IPS-15b (cell line): ENCODE measurements around the gene SLC10A1.

ENCODE experiments used
- H3K27me3 ChIP-seq: one replicate; pipeline ENCODE4 v1.6.1; 2013; ENCODE audit warnings: low read length; ENCODE audit not compliant: control insufficient read depth, insufficient read depth
- H3K36me3 ChIP-seq: one replicate; pipeline ENCODE4 v1.6.1; 2013; ENCODE audit warnings: low read length; ENCODE audit not compliant: control insufficient read depth, insufficient read depth
- H3K4me1 ChIP-seq: one replicate; pipeline ENCODE4 v1.6.1; 2013; ENCODE audit warnings: mild to moderate bottlenecking, low read length; ENCODE audit not compliant: control insufficient read depth, insufficient read depth
- H3K4me3 ChIP-seq: one replicate; pipeline ENCODE4 v1.5.1; 2013; ENCODE audit warnings: low read depth, low read length
- H3K9ac ChIP-seq: one replicate; pipeline ENCODE4 v1.6.1; 2013; ENCODE audit warnings: low read depth, mild to moderate bottlenecking, low read length
- H3K9me3 ChIP-seq: one replicate; pipeline ENCODE4 v1.6.1; 2013; ENCODE audit warnings: mild to moderate bottlenecking, low read length; ENCODE audit not compliant: control insufficient read depth, insufficient read depth

Gene SLC10A1

DNA sequence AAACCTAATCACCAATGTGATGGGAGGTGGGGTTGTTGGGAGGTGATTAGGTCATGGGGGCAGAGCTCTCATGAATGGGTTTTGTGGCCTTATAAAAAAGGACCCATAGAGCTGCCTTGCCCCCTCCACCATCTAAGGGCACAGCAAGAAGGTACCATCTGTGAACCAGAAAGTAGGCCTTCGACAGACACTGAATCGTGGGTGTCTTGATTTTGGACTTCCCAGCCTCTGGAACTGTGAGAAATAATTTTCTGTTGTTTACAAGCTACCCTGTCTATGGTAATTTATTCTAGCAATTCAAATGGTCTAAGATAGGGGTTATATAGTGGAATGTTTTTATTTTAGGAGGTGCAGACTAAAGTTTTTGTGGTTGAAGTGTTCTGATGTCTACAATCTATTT lies 7.9 kb upstream of the SLC10A1 start:
- H3K4me1 ChIP-seq = no peaks in the 10 kb centered on the region

DNA sequence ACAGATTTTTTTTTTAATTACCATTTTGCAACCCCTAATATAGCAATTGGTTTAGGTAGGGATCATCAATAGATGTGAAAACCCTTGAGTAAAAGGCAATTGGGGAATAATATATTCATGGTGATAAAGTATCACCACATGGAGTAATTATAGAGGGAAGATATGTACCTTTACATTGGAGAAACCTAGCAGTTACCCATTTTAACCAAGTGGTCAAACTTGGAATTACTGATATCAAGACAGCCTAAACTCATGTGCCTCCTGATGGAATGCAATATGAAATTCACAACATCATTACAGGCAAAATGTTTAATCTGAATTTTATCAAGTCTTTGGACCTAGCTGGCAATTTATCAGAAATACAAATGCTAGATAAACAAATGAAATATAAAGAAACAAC lies 6.7 kb upstream of the SLC10A1 start:
- no peaks in the 10 kb centered on the region for H3K27me3 ChIP-seq
- H3K4me3 ChIP-seq = no peak overlapping the region
- H3K4me1 ChIP-seq = peaks cover 3% of the 10 kb centered on the region
- H3K36me3 ChIP-seq = no peaks in the 10 kb centered on the region
- H3K9me3 ChIP-seq = no peaks in the 10 kb centered on the region
- no peak overlapping the region for H3K9ac ChIP-seq

More for the DNA sequence above, 7.9 kb upstream of the SLC10A1 start:
- H3K27me3 ChIP-seq = no peaks in the 10 kb centered on the region
- H3K9ac ChIP-seq = no peak overlapping the region
- no peaks in the 10 kb centered on the region for H3K36me3 ChIP-seq
- no peak overlapping the region for H3K4me3 ChIP-seq
- no peaks in the 10 kb centered on the region for H3K9me3 ChIP-seq

DNA sequence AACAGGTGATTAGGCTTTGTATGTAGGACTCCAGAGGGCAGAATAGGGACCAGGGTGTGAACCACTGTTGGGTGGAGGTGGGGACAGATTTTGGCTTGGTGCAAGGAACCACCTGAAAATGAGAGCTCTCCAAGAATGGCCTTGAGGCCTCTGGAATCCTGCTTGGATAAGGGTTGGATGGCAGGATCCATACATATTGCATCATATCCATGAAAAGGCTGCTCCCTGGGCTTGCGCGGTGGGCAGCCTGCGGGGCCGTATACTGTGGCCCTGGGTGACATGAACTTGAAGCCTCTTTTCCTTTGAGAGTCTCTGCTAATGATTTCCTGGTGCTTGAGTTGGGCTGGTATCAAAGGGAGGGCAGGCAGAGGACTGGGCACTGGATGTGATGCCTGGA lies 1.3 kb upstream of the SLC10A1 start:
- H3K9ac ChIP-seq = no peak overlapping the region
- no peaks in the 10 kb centered on the region for H3K36me3 ChIP-seq
- H3K9me3 ChIP-seq = no peaks in the 10 kb centered on the region
- H3K4me1 ChIP-seq = peaks cover 3% of the 10 kb centered on the region
- no peaks in the 10 kb centered on the region for H3K27me3 ChIP-seq
- H3K4me3 ChIP-seq = no peak overlapping the region

DNA sequence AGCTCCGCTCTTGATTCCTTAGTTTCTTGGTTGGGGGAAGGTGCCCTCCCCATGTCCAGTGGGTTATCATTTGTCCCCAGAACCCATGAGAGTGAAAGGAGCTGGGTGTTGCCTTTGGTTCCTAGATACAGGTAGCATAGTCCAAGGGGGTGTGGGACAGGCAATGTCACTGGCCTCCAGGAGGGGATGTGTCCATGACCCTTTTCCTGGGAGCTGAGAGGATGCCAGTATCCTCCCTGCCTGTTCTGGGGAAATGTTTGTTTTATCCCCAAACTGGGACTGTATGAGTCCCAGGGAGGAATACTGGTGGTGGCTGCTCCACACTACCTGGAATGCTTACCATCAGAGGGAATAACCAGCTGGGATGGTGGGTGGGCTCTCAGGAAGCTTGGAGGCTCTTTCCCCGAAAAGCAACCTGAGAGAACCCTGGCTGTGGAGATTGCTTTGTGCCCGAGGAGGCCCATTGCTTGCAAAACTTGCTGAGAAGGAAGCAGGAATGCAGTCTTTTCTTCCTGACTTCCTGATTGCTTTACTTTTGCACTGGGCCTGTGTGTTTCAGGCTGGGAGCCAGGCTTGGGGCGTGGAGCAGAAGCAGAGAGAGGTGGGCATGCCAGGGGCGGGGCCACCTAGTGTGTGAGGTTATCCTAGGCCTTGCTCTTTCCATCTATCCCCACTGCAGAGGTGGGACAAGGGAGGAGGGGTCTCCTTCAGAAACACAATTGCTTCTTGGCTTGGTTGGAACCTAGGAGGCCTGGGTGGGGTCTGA lies 715 bp upstream of the SLC10A1 start:
- Histone ChIP-seq H3K4me1 (peaks cover 3% of the 10 kb centered on the region), H3K4me3 (no peak overlapping the region), H3K36me3 (no peaks in the 10 kb centered on the region), H3K27me3 (no peaks in the 10 kb centered on the region), H3K9ac (no peak overlapping the region), H3K9me3 (no peaks in the 10 kb centered on the region)

DNA sequence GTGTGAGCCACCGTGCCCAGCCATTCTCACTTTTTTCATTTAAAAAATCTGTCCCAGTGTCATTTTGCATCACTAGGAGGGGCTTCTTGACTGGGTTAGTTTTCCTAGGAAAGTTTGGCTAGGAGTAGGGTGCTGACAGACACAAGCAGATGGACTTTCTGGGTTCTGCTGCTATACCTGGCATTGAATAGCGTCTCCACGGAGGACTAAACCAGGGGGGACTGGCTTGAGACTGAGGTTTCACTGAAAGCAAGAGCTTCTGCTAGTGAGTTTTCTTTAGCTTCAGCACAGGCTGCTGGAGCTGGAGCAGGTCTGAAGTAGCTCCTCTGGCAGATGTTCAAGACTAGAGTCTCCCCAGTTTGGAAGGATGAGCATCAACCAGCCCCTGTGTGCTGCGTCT lies 1.4 kb downstream of the SLC10A1 start:
- no peaks in the 10 kb centered on the region for H3K36me3 ChIP-seq
- no peaks in the 10 kb centered on the region for H3K9me3 ChIP-seq
- H3K4me3 ChIP-seq = no peak overlapping the region
- H3K4me1 ChIP-seq = peaks cover 3% of the 10 kb centered on the region
- H3K27me3 ChIP-seq = no peaks in the 10 kb centered on the region
- no peak overlapping the region for H3K9ac ChIP-seq

DNA sequence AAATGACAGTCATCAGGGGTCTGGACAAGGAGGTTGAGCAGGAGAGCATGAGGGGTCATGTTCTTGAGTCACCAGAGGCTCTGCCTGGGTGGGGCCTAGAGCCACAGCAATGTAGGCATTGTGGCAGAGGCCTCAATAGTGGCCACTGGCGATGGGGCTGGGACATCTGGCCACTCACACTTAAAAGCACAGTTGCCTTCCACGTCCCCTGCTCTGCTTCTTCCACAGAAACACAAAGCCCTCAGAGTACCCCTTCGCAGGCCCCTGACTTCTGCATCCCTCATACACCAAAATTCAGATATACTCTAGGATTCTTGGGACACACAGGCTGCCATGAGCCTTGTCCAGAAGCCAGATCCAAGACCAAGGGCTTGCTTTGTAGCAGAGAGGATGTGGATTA lies 2.2 kb downstream of the SLC10A1 start:
- no peaks in the 10 kb centered on the region for H3K36me3 ChIP-seq
- H3K9ac ChIP-seq = no peak overlapping the region
- no peaks in the 10 kb centered on the region for H3K27me3 ChIP-seq
- peaks cover 3% of the 10 kb centered on the region for H3K4me1 ChIP-seq
- H3K4me3 ChIP-seq = no peak overlapping the region
- H3K9me3 ChIP-seq = no peaks in the 10 kb centered on the region

DNA sequence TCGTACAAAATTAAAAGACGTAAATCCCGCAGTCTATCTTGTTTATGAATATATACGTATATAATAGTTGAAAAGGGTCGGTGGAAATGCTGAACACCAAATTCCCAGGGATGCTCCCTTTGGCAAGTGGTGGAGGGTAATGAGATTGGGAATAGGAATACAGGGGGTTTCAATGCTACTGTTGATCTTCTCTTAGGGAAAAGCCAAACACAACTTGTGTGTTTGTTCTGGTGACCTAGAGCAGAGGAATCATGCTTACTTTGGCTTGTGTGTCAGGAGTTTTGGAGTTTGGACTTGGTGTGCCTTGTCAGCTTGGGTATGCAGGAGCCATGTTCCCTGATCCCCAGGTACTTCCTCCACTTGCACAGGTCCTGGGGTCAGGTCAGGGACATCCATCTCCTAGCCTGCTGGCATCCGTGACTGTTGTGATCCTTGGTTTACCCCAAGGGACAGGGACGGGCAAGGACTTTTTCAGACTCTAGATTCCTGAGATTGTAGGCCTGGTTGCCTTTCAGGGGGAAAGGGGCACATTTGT lies 4.1 kb downstream of the SLC10A1 start:
- Histone ChIP-seq H3K9ac (no peak overlapping the region), H3K4me3 (no peak overlapping the region), H3K27me3 (no peaks in the 10 kb centered on the region), H3K9me3 (no peaks in the 10 kb centered on the region), H3K36me3 (no peaks in the 10 kb centered on the region), H3K4me1 (no peaks in the 10 kb centered on the region)

DNA sequence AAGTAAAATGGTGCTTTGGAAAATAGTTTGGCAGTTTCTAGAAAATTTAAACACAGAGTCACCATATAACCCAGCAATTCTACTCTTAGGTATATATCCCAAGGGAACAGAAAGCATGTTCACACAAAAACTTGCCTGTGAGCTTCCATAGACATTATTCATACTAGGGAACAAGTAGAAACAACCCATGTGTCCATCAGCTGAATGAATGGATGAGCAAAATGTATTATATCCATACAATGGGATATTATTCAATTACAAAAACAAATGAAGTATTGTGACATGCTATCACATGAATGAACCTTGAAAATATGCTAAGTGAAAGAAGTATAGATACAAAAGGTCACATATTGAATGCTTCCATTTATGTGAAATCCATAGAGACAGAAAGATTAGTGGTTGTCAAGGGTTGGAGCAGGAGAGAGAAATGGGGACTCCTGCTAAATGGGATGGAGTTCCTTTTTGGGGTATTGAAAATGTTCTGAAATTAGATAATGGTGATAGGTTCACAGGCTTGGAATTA lies 7.9 kb downstream of the SLC10A1 start:
- H3K4me3 ChIP-seq = no peak overlapping the region
- H3K4me1 ChIP-seq = no peaks in the 10 kb centered on the region
- H3K36me3 ChIP-seq = no peaks in the 10 kb centered on the region
- H3K27me3 ChIP-seq = no peaks in the 10 kb centered on the region
- no peaks in the 10 kb centered on the region for H3K9me3 ChIP-seq
- H3K9ac ChIP-seq = no peak overlapping the region

DNA sequence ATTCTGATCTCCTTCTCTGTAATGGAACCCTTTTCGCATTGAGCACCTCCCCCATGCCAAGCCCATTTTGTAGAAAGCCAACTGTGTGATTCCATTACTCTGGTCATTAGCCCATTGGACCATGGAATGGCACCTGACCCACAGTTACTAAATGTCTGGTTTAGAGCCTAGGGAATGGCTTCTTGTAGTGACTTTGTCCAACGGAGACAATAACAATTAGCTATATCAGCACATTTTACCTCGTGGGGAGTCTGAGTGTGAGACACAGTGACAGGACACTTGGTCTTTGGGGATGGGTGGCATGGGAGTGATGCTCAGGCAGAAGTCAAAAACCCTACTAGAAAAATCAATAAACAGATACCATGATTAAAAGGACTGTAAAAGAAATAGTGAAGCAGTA lies 10.4 kb downstream of the SLC10A1 start:
- no peaks in the 10 kb centered on the region for H3K4me1 ChIP-seq
- H3K9ac ChIP-seq = no peak overlapping the region
- no peaks in the 10 kb centered on the region for H3K9me3 ChIP-seq
- no peak overlapping the region for H3K4me3 ChIP-seq
- H3K27me3 ChIP-seq = no peaks in the 10 kb centered on the region
- H3K36me3 ChIP-seq = no peaks in the 10 kb centered on the region

DNA sequence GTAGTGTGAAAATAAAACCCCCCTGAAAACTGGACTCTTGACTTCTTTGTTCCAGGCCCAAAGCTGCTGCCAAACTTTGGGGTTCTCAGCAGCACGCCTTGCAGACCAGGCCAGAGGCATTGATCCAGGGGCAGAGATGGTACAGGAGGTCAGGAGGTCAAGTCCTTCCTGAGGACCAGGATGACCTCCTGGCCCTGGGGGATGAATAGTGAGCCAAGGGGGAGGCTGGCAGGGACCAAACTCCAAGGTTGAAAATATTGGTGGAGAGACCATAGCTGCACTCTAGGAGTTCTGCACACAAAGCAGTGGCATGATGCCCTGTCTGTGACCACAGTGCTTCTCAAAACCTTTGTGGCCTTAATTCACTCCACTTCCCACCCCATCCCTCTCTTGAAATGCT lies 12.1 kb downstream of the SLC10A1 start:
- no peak overlapping the region for H3K9ac ChIP-seq
- no peaks in the 10 kb centered on the region for H3K36me3 ChIP-seq
- no peaks in the 10 kb centered on the region for H3K27me3 ChIP-seq
- H3K9me3 ChIP-seq = no peaks in the 10 kb centered on the region
- no peak overlapping the region for H3K4me3 ChIP-seq
- H3K4me1 ChIP-seq = no peaks in the 10 kb centered on the region

DNA sequence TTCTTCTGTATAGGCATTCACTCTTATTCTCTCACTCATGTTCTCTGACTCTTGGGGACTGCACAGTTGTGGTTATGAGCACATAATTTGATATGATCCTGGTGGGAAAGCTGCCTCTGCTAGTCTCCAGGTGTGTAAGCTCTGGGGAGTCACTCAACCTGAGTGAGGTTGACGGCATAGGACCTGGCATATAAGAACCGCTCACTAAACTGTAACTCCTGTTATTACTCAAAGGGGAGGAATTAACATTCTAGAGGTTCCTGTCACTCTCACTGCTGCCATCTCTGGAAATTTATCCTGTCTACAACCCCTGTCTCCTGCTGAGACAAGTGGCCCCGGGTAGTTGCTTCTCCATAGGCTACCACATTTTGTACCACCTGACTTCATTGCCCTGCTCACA lies 16.1 kb downstream of the SLC10A1 start:
- Histone ChIP-seq H3K4me3 (no peak overlapping the region), H3K27me3 (no peaks in the 10 kb centered on the region), H3K36me3 (no peaks in the 10 kb centered on the region), H3K9me3 (no peaks in the 10 kb centered on the region), H3K9ac (no peak overlapping the region), H3K4me1 (no peaks in the 10 kb centered on the region)

DNA sequence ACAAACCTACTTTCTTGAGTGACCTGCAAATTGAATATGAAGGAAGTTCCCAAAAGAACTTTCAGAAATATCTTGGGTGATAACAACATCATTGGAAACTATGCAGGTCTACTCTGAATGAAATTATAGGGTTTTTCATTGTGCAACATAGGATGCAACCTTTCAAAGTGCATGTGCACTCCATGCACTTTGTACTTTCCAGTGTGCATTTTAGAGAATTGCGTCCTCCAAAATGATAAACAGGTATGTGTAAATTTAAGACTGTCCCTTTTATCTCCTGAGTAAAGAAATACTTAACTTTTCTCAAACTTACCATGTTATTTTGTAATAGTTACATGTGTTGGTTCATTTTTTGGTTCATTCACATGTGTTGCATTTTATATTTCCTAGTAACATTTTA lies 16.9 kb downstream of the SLC10A1 start:
- H3K9me3 ChIP-seq = no peaks in the 10 kb centered on the region
- no peak overlapping the region for H3K4me3 ChIP-seq
- no peaks in the 10 kb centered on the region for H3K27me3 ChIP-seq
- H3K9ac ChIP-seq = no peak overlapping the region
- no peaks in the 10 kb centered on the region for H3K4me1 ChIP-seq
- no peaks in the 10 kb centered on the region for H3K36me3 ChIP-seq
